Measurements from ENCODE around the gene KSR2. TPM values are rescaled to one million over a fixed set of nuclear protein-coding genes. Genes with fewer than 3 reads are reported as not detected.

KSR2 gene
- total and polyA plus RNA-seq, 2 of the 4 experiments (the other 2 are of a cell fraction), result not detected

GRCh38 chr12:117577122-117577657, 391.6 kb downstream of the KSR2 start:
- no peaks in the 10 kb centered on the region for H3K9me1 ChIP-seq (ENCODE audit: insufficient read depth, low read length)
- H4K5ac ChIP-seq (ENCODE audit: low read depth, low read length), result no peak overlapping the region
- no peak for ATAC-seq (ENCODE audit: low read depth)
- ChIA-PET CTCF (no interaction called here), POLR2A (ENCODE audit: unreplicated experiment) (no interaction called here)
- H3K14ac ChIP-seq (replicated peaks; ENCODE audit: low read depth, low read length), result no peak overlapping the region
- H3K56ac ChIP-seq (ENCODE audit: extremely low read depth, insufficient read depth, low read length), result no peak overlapping the region
- H2BK15ac ChIP-seq (ENCODE audit: low read depth, low read length), result no peak overlapping the region
- intact Hi-C loops (cut with micrococcal nuclease) (no loop called here), dilution Hi-C loops (cut with HindIII; ENCODE audit: low sequenced_read_pairs, unreplicated experiment) (no loop called here), in situ Hi-C loops (cut with MboI; ENCODE audit: low sequenced_read_pairs) (no loop called here)
- H3K9me3 ChIP-seq (ENCODE audit: control insufficient read depth, insufficient read depth, low read length), result peaks cover 29% of the 10 kb centered on the region
- no peak overlapping the region for H2BK20ac ChIP-seq (ENCODE audit: low read depth, low read length)
- no peak overlapping the region for H3K9ac ChIP-seq (ENCODE audit: low read depth, low read length)
- H3K4me3 ChIP-seq (ENCODE audit: insufficient read depth, low read depth, low read length), result no peak overlapping the region
- TF ChIP-seq MAFK (IDR thresholded peaks at IDR 0.05; ENCODE audit: low read depth, low read length) (no peak), CEBPB (IDR thresholded peaks at IDR 0.05; ENCODE audit: low read depth, low read length) (no peak), MAZ (IDR thresholded peaks at IDR 0.05; ENCODE audit: borderline replicate concordance, low read depth, low read length) (no peak), MXI1 (IDR thresholded peaks at IDR 0.05; ENCODE audit: borderline replicate concordance, low read depth, low read length) (no peak), RCOR1 (IDR thresholded peaks at IDR 0.05; ENCODE audit: insufficient replicate concordance, low read length) (no peak), BHLHE40 (IDR thresholded peaks at IDR 0.05; ENCODE audit: low read depth, low read length) (no peak), RAD21 (IDR thresholded peaks at IDR 0.05; ENCODE audit: low read length) (no peak), FOS (IDR thresholded peaks at IDR 0.05; ENCODE audit: low read depth, low read length) (no peak), CTCF (conservative IDR thresholded peaks at IDR 0.05; ENCODE audit: low read depth, low read length) (no peak), NFE2L2 (IDR thresholded peaks at IDR 0.05; ENCODE audit: low read depth, low read length) (no peak), USF2 (IDR thresholded peaks at IDR 0.05; ENCODE audit: low read depth, low read length) (no peak), RFX5 (IDR thresholded peaks at IDR 0.05; ENCODE audit: low read depth, low read length) (no peak), CHD1 (IDR thresholded peaks at IDR 0.05; ENCODE audit: low read depth, low read length) (no peak), ELK1 (IDR thresholded peaks at IDR 0.05; ENCODE audit: borderline replicate concordance, low read depth, low read length) (no peak), SMC3 (IDR thresholded peaks at IDR 0.05; ENCODE audit: low read depth, low read length) (no peak), POLR2A (IDR thresholded peaks at IDR 0.05; ENCODE audit: low read depth, low read length) (no peak)
- no peak overlapping the region for H3K18ac ChIP-seq (ENCODE audit: low read depth, low read length)
- H2BK5ac ChIP-seq (ENCODE audit: low read depth, low read length, poor library complexity, severe bottlenecking), result no peak overlapping the region
- H3K79me1 ChIP-seq (ENCODE audit: low read depth in 1 of 2, low read length in 2 of 2), result no peaks in the 10 kb centered on the region
- no peak overlapping the region for H2AK5ac ChIP-seq (ENCODE audit: low read depth, low read length)
- no peak overlapping the region for H3K23ac ChIP-seq (ENCODE audit: low read depth, low read length)
- H2AFZ ChIP-seq (replicated peaks; ENCODE audit: low read length, poor library complexity), result no peak overlapping the region
- WGBS, 2 experiments (ENCODE audit: extremely low coverage in 2 of 2, insufficient read length in 1 of 2), result 50% methylated on average over 1 of the region's 3 CpGs; no CpG with 5 or more reads in 1 of the 2 experiments
- H3K4me2 ChIP-seq (ENCODE audit: low read depth, low read length), result no peak overlapping the region
- no peak overlapping the region for H4K8ac ChIP-seq (ENCODE audit: low read depth in 2 of 2, low read length in 2 of 2)
- no peak overlapping the region for H2AK9ac ChIP-seq (replicated peaks; ENCODE audit: low read depth, low read length, poor library complexity)
- no peak overlapping the region for H3K27ac ChIP-seq (ENCODE audit: insufficient read depth, low read length)
- DNase-seq, result no peak
- H4K91ac ChIP-seq (ENCODE audit: insufficient read depth, low read depth, low read length), result no peak overlapping the region
- no peak overlapping the region for H3K4ac ChIP-seq (ENCODE audit: low read depth, low read length)
- no TSS peak for BruUV-seq (replicated peaks)
- H4K20me1 ChIP-seq (ENCODE audit: insufficient read depth, low read length), result no peaks in the 10 kb centered on the region
- H3K36me3 ChIP-seq (ENCODE audit: control insufficient read depth, insufficient read depth, low read length), result no peaks in the 10 kb centered on the region
- no peak overlapping the region for H2BK120ac ChIP-seq (ENCODE audit: low read depth, low read length)
- H3K27me3 ChIP-seq (ENCODE audit: control insufficient read depth, insufficient read depth, low read length), result no peaks in the 10 kb centered on the region
- no peaks in the 10 kb centered on the region for H3K4me1 ChIP-seq (ENCODE audit: control insufficient read depth, insufficient read depth, low read length)

Data from IMR-90 (cell line).